IMR-90 (cell line): ENCODE results near the gene SPDYE16. TPM values are rescaled to one million over a fixed set of nuclear protein-coding genes. Genes with fewer than 3 reads are reported as not detected.
"Not testable (repeated sequence)": the region's sequence is repeated elsewhere in the genome, so short reads cannot be mapped to it uniquely, and the experiment has no call there.

Experiments
- ATAC-seq: fragments of 200-7000 bp; cut with Tn5 transposase; 2 replicates; pipeline ENCODE4 v1.9.1; 2020; ENCODE audit warnings: low read depth, mild to moderate bottlenecking, moderate library complexity
- BruUV-seq: library from RNA; stranded (reverse); fragments of 400-500 nt; replicated peaks from 2 replicates; lab custom pipeline; 2021; lab: Mats Ljungman, UMichigan
- CTCF ChIA-PET: fragments of 300-600 bp; formaldehyde crosslinking; extraction: SDS; loops from one replicate; lab custom pipeline; 2021; ENCODE audit warnings: antibody characterized with exemption; lab: Yijun Ruan, JAX
- POLR2A ChIA-PET: fragments of 300-600 bp; sonication (Branson Sonifier 250); formaldehyde crosslinking; loops from one replicate; lab custom pipeline; 2022; ENCODE audit warnings: antibody characterized with exemption; ENCODE audit not compliant: unreplicated experiment; lab: Charles Lee
- DNase-seq: peaks from one replicate; pipeline ENCODE4 v3.0.0; 2013
- H2AFZ ChIP-seq: replicated peaks from 2 replicates; pipeline ENCODE3; 2013; ENCODE audit warnings: low read length, mild to moderate bottlenecking; ENCODE audit not compliant: poor library complexity
- H2AK5ac ChIP-seq: 2 replicates; pipeline ENCODE4 v1.6.1; 2013; ENCODE audit warnings: low read depth, low read length, inconsistent platforms
- H2AK9ac ChIP-seq: replicated peaks from 2 replicates; pipeline ENCODE3; 2013; ENCODE audit warnings: mild to moderate bottlenecking, low read depth, low read length, moderate library complexity; ENCODE audit not compliant: poor library complexity
- H2BK120ac ChIP-seq: 2 replicates; pipeline ENCODE4 v1.6.1; 2013; ENCODE audit warnings: low read depth, low read length, inconsistent platforms
- H2BK15ac ChIP-seq: 3 replicates; pipeline ENCODE4 v1.6.1; 2013; ENCODE audit warnings: low read depth, low read length, inconsistent platforms
- H2BK20ac ChIP-seq: 2 replicates; pipeline ENCODE4 v1.6.1; 2013; ENCODE audit warnings: low read depth, mild to moderate bottlenecking, inconsistent platforms, low read length, moderate library complexity
- H2BK5ac ChIP-seq: 2 replicates; pipeline ENCODE4 v1.6.1; 2013; ENCODE audit warnings: mild to moderate bottlenecking, low read depth, low read length, inconsistent platforms; ENCODE audit not compliant: poor library complexity, severe bottlenecking
- H3K14ac ChIP-seq: replicated peaks from 2 replicates; pipeline ENCODE4 v1.6.1; 2013; ENCODE audit warnings: low read depth, low read length, inconsistent platforms
- H3K18ac ChIP-seq: 2 replicates; pipeline ENCODE4 v1.6.1; 2013; ENCODE audit warnings: low read depth, low read length, control low read depth
- H3K23ac ChIP-seq: 2 replicates; pipeline ENCODE4 v1.6.1; 2013; ENCODE audit warnings: low read depth, low read length, inconsistent platforms
- H3K27ac ChIP-seq: 2 replicates; pipeline ENCODE4 v1.5.1; 2013; ENCODE audit warnings: mild to moderate bottlenecking, control low read depth, low read length; ENCODE audit not compliant: insufficient read depth
- H3K27me3 ChIP-seq: 2 replicates; pipeline ENCODE4 v1.6.1; 2013; ENCODE audit warnings: low read length; ENCODE audit not compliant: control insufficient read depth, insufficient read depth
- H3K36me3 ChIP-seq: 2 replicates; pipeline ENCODE4 v1.6.1; 2013; ENCODE audit warnings: low read length, mixed read lengths; ENCODE audit not compliant: control insufficient read depth, insufficient read depth
- H3K4ac ChIP-seq: 2 replicates; pipeline ENCODE4 v1.6.1; 2013; ENCODE audit warnings: low read depth, low read length, inconsistent platforms
- H3K4me1 ChIP-seq: 2 replicates; pipeline ENCODE4 v1.6.1; 2013; ENCODE audit warnings: low read length, mixed read lengths; ENCODE audit not compliant: control insufficient read depth, insufficient read depth
- H3K4me2 ChIP-seq: 2 replicates; pipeline ENCODE4 v1.6.1; 2013; ENCODE audit warnings: low read depth, mild to moderate bottlenecking, control low read depth, low read length, moderate library complexity
- H3K4me3 ChIP-seq: 2 replicates; pipeline ENCODE4 v1.5.1; 2013; ENCODE audit warnings: low read depth, mild to moderate bottlenecking, control low read depth, low read length, moderate library complexity; ENCODE audit not compliant: insufficient read depth
- H3K56ac ChIP-seq: 2 replicates; pipeline ENCODE4 v1.6.1; 2013; ENCODE audit warnings: low read length, inconsistent platforms; ENCODE audit not compliant: insufficient read depth; ENCODE audit errors: extremely low read depth
- H3K79me1 ChIP-seq, 2 experiments: 2 replicates each; pipeline ENCODE4 v1.6.1; 2013; ENCODE audit warnings: low read length in 2 of 2, inconsistent platforms in 1 of 2, low read depth in 1 of 2
- H3K9ac ChIP-seq: 2 replicates; pipeline ENCODE4 v1.6.1; 2013; ENCODE audit warnings: low read depth, low read length, control low read depth
- H3K9me1 ChIP-seq: 2 replicates; pipeline ENCODE4 v1.6.1; 2013; ENCODE audit warnings: low read length, inconsistent platforms; ENCODE audit not compliant: insufficient read depth
- H3K9me3 ChIP-seq: 2 replicates; pipeline ENCODE4 v1.6.1; 2013; ENCODE audit warnings: low read length; ENCODE audit not compliant: control insufficient read depth, insufficient read depth
- H4K20me1 ChIP-seq: 2 replicates; pipeline ENCODE4 v1.6.1; 2013; ENCODE audit warnings: low read length, inconsistent platforms; ENCODE audit not compliant: insufficient read depth
- H4K5ac ChIP-seq: 2 replicates; pipeline ENCODE4 v1.6.1; 2013; ENCODE audit warnings: mild to moderate bottlenecking, low read depth, low read length, control low read depth
- H4K8ac ChIP-seq, 2 experiments: 2 replicates each; pipeline ENCODE4 v1.6.1; 2013; ENCODE audit warnings: low read depth in 2 of 2, low read length in 2 of 2, control low read depth in 1 of 2, inconsistent platforms in 1 of 2
- H4K91ac ChIP-seq: 2 replicates; pipeline ENCODE4 v1.6.1; 2013; ENCODE audit warnings: low read depth, low read length, inconsistent platforms; ENCODE audit not compliant: insufficient read depth
- WGBS, 2 experiments: methylation state at CpG; one replicate each; pipeline versions ENCODE4 v1.1.5 to v1.1.7; 2013; ENCODE audit warnings: missing lambda C conversion rate in 2 of 2; ENCODE audit not compliant: insufficient read length in 1 of 2; ENCODE audit errors: extremely low coverage in 2 of 2; 5-methylcytosine and 5-hydroxymethylcytosine counted together
- dilution Hi-C: fragments of 300-500 bp; cut with HindIII; formaldehyde crosslinking; loops from one replicate; pipeline ENCODE4 v1.14.3; 2018; ENCODE audit warnings: low sequenced_read_pairs; ENCODE audit not compliant: unreplicated experiment
- in situ Hi-C: fragments of 300-500 bp; cut with MboI; formaldehyde crosslinking; loops from 3 replicates; pipeline ENCODE4 v1.14.3; 2019; ENCODE audit warnings: low sequenced_read_pairs, inconsistent platforms, mixed read lengths
- intact Hi-C: fragments of 100-400 bp; cut with micrococcal nuclease; formaldehyde crosslinking; loops from 2 replicates; pipeline ENCODE4 v1.10.0; 2022
- polyA plus RNA-seq, 3 experiments: library from polyadenylated mRNA; depleted of rRNA; stranded (reverse); fragments of >200 nt; gene quantifications; 2 replicates each; pipeline ENCODE4 v1.2.3, GENCODE V29; 2012; ENCODE audit warnings: low replicate concordance in 1 of 3
- total RNA-seq: library from RNA; depleted of rRNA; stranded (reverse); fragments of >200 nt; gene quantifications from 2 replicates; pipeline ENCODE4 v1.2.3, GENCODE V29; 2012

The SPDYE16 gene
- total and polyA plus RNA-seq, 2 of the 4 experiments (the other 2 are of a cell fraction) = not detected

GRCh38 chr7:76591602-76592304 is 48.7 kb upstream of the SPDYE16 start:
- H4K5ac ChIP-seq, H2BK120ac ChIP-seq, H3K27me3 ChIP-seq, H2AFZ ChIP-seq, in situ Hi-C loops, dilution Hi-C loops, H4K20me1 ChIP-seq, H3K27ac ChIP-seq, H2AK9ac ChIP-seq, H3K4me1 ChIP-seq, H2BK20ac ChIP-seq, ATAC-seq, H3K18ac ChIP-seq, BruUV-seq, H3K56ac ChIP-seq, H4K91ac ChIP-seq, H3K4me3 ChIP-seq, H3K4ac ChIP-seq, CTCF ChIA-PET, H2BK15ac ChIP-seq, H3K4me2 ChIP-seq, DNase-seq, H3K14ac ChIP-seq, H3K36me3 ChIP-seq, H3K9me3 ChIP-seq, H3K9ac ChIP-seq, POLR2A ChIA-PET, H2BK5ac ChIP-seq, H2AK5ac ChIP-seq, H3K9me1 ChIP-seq, H3K23ac ChIP-seq, intact Hi-C loops, H4K8ac ChIP-seq: not testable (repeated sequence)
- peaks cover 4 to 27% of the 10 kb centered on the region in 2 experiments for H3K79me1 ChIP-seq
- WGBS, 2 experiments = 20% methylated on average over 1 of the region's 2 CpGs; no CpG with 5 or more reads in 1 of the 2 experiments

DNA sequence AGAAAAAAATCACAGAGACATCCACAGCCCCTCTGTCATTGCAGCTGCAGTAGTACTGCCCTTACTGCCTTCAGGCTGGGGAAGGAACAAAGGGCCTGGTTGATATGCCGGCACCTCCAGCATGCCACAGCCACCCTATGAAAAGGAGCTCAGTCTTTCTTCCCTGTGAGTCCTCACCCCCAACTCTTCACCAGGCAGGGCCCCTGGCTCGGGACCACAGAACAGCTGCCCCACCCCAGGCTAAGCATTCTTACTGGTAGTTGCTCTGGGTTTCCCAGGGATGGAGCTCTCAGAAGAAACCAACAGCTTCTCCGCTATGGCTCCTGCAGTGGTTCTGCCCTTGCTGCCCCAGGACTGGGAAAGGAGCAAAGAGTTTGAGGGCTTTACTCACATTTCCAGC is 47.9 kb upstream of the SPDYE16 start:
- H2AFZ ChIP-seq, H4K91ac ChIP-seq, H3K9ac ChIP-seq, H2BK5ac ChIP-seq, H2BK20ac ChIP-seq, dilution Hi-C loops, H3K9me3 ChIP-seq, H4K8ac ChIP-seq, H3K18ac ChIP-seq, in situ Hi-C loops, H3K56ac ChIP-seq, H2AK5ac ChIP-seq, H2BK120ac ChIP-seq, ATAC-seq, H3K27me3 ChIP-seq, H3K4me1 ChIP-seq, H4K5ac ChIP-seq, H3K27ac ChIP-seq, CTCF ChIA-PET, H3K4me3 ChIP-seq, POLR2A ChIA-PET, H3K36me3 ChIP-seq, H2AK9ac ChIP-seq, H3K9me1 ChIP-seq, DNase-seq, BruUV-seq, H3K23ac ChIP-seq, H3K14ac ChIP-seq, H3K4ac ChIP-seq, H2BK15ac ChIP-seq, intact Hi-C loops, H3K4me2 ChIP-seq: not testable (repeated sequence)
- WGBS, 2 experiments = no CpG with 5 or more reads among the region's 3 CpGs
- H4K20me1 ChIP-seq = peaks cover 14% of the 10 kb centered on the region
- H3K79me1 ChIP-seq = peaks cover 4 to 34% of the 10 kb centered on the region in 2 experiments
